ENCODE results near the gene GMNN. TPM values are rescaled to one million over a fixed set of nuclear protein-coding genes. Genes with fewer than 3 reads are reported as not detected.

Gene GMNN
- total RNA-seq, 4 donors from 2014 or later = 31.2 to 168 (median 53.3) TPM

DNA sequence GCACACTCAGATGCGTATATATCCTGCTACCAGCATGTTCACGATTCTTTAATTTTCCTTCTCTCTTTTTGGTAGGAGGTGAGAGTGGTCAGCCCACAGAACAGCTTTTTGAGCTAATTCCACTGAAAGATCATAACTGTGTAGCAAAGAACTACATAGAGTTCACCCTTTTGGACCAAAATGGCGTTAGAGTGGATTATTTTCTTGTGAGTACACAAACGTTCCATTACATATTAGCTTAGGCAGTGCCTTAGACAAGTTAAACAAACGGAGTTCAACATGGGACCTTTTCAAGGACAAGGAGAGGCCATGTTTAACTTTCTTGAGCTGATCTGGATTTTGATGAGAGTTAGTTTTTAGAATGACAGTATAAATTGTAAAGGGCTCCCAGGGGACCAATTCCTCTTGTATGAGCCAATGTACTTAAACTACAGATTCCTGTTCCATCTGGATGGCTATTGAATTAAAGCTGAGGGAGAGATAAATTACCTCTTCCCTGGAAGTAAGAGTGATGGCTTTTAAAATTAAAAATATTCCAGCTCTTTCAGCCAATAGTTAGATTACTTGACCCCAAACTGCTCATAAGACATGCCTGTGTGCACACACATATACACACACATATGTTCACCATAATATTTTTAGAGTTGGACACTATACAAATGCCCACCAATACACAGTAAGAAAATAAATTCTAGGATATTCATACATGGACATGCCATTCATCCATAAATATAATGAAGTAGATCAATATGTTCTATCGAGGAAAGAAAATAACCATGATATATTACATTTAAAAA, 49.6 kb downstream of the GMNN start:
- no peak overlapping the region for H3K4me3 ChIP-seq (ENCODE audit: low read depth, poor library complexity, severe bottlenecking)
- no peak for DNase-seq (ENCODE audit: low spot score in 2 of 2)
- intact Hi-C loops (cut with DNase I; ENCODE audit: low total_unique reads) = no loop called here
- WGBS, 2 donors = 92 to 93% methylated on average over 6 of the region's 6 CpGs
- TF ChIP-seq, protein P1, sequence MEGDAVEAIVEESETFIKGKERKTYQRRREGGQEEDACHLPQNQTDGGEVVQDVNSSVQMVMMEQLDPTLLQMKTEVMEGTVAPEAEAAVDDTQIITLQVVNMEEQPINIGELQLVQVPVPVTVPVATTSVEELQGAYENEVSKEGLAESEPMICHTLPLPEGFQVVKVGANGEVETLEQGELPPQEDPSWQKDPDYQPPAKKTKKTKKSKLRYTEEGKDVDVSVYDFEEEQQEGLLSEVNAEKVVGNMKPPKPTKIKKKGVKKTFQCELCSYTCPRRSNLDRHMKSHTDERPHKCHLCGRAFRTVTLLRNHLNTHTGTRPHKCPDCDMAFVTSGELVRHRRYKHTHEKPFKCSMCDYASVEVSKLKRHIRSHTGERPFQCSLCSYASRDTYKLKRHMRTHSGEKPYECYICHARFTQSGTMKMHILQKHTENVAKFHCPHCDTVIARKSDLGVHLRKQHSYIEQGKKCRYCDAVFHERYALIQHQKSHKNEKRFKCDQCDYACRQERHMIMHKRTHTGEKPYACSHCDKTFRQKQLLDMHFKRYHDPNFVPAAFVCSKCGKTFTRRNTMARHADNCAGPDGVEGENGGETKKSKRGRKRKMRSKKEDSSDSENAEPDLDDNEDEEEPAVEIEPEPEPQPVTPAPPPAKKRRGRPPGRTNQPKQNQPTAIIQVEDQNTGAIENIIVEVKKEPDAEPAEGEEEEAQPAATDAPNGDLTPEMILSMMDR (IDR thresholded peaks at IDR 0.05) = no peak
- no peak for TF ChIP-seq POLR2A (IDR thresholded peaks at IDR 0.05)

DNA sequence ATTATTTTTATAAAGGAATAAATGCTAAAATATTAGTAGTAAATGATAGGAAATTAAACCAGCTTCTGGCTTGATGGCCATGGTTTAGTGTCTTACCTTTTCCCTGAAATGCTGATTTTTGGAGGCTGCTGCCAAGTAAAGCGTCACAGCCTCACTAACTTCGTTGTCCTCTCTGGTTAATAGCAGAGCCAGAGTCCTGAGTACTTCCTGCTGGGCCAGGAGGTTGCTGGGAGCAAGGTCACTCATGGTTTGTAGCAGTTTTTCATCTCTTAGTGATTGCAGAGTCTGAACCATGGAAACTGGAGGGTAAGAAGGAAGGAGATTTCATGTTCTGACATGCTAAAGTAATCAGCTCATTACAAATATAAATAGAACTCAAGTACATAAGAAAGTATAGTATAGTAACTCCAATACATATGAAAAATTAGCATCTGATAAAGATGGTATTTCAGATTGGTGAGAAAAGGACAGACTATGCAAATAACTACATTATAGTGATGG, 50.4 kb downstream of the GMNN start:
- no peak overlapping the region for H3K4me3 ChIP-seq (ENCODE audit: low read depth, poor library complexity, severe bottlenecking)
- 40 to 62% methylated on average over 2 of the region's 2 CpGs for WGBS, 2 donors
- intact Hi-C loops (cut with DNase I; ENCODE audit: low total_unique reads) = no loop called here
- no peak for DNase-seq (ENCODE audit: low spot score in 2 of 2)
- TF ChIP-seq POLR2A (IDR thresholded peaks at IDR 0.05) = no peak

GRCh38 chr6:24827162-24827561, 52.4 kb downstream of the GMNN start:
- intact Hi-C loops (cut with DNase I; ENCODE audit: low total_unique reads) = no loop called here
- 49 to 59% methylated on average over 3 of the region's 3 CpGs for WGBS, 2 donors
- H3K4me3 ChIP-seq (ENCODE audit: low read depth, poor library complexity, severe bottlenecking) = no peak overlapping the region
- TF ChIP-seq, protein P1 (IDR thresholded peaks at IDR 0.05) = no peak
- no peak for TF ChIP-seq POLR2A (IDR thresholded peaks at IDR 0.05)
- DNase-seq (ENCODE audit: low spot score in 2 of 2) = no peak

DNA sequence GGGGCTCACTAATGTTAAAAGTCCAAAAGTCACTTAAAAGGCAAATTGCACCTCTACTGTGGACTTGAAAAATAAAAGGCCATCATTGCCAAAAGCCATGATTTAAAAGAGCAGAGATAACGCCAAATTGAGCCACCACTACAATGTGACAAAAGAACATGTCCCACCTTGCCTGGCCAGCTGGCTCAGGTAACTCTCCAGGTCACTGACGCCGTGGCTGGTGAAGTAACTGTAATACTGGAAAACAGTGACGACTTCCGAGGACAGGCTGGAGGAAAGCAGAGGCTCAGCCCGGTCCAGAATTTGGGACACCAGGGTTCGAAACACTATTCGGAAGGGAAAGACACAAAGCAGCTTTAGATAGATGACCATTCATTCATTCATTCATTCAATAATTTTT, 53.2 kb downstream of the GMNN start:
- no peak overlapping the region for H3K4me3 ChIP-seq (ENCODE audit: low read depth, poor library complexity, severe bottlenecking)
- intact Hi-C loops (cut with DNase I; ENCODE audit: low total_unique reads) = no loop called here
- TF ChIP-seq, protein P1 (IDR thresholded peaks at IDR 0.05) = no peak
- no peak for TF ChIP-seq POLR2A (IDR thresholded peaks at IDR 0.05)
- WGBS, 2 donors = 76 to 79% methylated on average over 8 of the region's 8 CpGs
- no peak for DNase-seq (ENCODE audit: low spot score in 2 of 2)

GRCh38 chr6:24829657-24830056, 54.9 kb downstream of the GMNN start:
- H3K4me3 ChIP-seq (ENCODE audit: low read depth, poor library complexity, severe bottlenecking) = no peak overlapping the region
- 85 to 92% methylated on average over 3 of the region's 3 CpGs for WGBS, 2 donors
- intact Hi-C loops (cut with DNase I; ENCODE audit: low total_unique reads) = no loop called here
- TF ChIP-seq POLR2A (IDR thresholded peaks at IDR 0.05) = no peak
- TF ChIP-seq, protein P1 (IDR thresholded peaks at IDR 0.05) = no peak
- no peak for DNase-seq (ENCODE audit: low spot score in 2 of 2)

- intact Hi-C loops (cut with DNase I; ENCODE audit: low total_unique reads) = no loop called here
- 54 to 61% methylated on average over 10 of the region's 10 CpGs for WGBS, 2 donors
- peak in 1 of 2 donors; percentile 38 for DNase-seq (ENCODE audit: low spot score in 2 of 2)
- no peak for TF ChIP-seq POLR2A (IDR thresholded peaks at IDR 0.05)
- TF ChIP-seq, protein P1 (IDR thresholded peaks at IDR 0.05) = no peak
- H3K4me3 ChIP-seq (ENCODE audit: low read depth, poor library complexity, severe bottlenecking) = no peak overlapping the region
These were observed 57.3 kb downstream of the GMNN start for GRCh38 chr6:24831771-24832716.
